ENCODE data around the gene SLC7A4.

DNA sequence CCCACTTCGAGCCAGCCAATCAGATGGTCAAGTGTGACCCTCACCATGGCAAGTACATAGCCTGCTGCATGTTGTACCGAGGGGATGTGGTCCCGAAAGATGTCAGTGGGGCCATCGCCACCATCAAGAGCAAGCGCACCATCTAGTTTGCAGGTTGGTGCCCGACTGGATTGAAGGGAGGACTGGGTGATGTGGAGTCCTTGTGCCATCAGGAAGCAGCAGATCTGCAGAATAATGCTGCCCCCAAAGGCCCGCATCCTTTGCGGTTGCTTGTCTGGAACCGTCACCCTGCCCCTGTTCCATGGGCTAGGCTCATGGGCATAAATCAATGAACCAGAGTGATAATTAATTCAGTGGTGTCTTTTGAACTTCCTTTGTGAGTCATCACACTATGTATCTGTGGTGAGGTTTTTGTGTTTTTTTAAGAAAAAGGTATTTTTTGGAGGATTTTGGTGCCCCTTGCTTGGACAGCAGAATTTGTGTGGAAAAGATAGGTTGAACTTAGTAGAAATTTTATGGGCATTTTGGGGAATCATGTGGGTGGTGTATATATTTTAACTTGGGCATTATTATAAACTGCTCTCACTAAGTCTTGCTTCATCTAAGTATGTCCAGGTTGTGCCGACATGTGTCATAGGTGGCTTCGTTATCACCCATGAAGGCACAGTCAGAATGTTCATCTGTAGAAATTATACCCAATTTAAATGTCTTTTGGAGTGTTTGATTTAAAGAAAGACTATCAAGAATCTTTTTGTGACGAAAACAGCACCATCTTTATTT, 35.7 kb upstream of the SLC7A4 start:
- TF ChIP-seq EP300 (IDR thresholded peaks at IDR 0.05) (no peak), POLR2A (IDR thresholded peaks at IDR 0.05) (no peak), POLR2AphosphoS5 (IDR thresholded peaks at IDR 0.05) (no peak)
- TF ChIP-seq, protein P1, sequence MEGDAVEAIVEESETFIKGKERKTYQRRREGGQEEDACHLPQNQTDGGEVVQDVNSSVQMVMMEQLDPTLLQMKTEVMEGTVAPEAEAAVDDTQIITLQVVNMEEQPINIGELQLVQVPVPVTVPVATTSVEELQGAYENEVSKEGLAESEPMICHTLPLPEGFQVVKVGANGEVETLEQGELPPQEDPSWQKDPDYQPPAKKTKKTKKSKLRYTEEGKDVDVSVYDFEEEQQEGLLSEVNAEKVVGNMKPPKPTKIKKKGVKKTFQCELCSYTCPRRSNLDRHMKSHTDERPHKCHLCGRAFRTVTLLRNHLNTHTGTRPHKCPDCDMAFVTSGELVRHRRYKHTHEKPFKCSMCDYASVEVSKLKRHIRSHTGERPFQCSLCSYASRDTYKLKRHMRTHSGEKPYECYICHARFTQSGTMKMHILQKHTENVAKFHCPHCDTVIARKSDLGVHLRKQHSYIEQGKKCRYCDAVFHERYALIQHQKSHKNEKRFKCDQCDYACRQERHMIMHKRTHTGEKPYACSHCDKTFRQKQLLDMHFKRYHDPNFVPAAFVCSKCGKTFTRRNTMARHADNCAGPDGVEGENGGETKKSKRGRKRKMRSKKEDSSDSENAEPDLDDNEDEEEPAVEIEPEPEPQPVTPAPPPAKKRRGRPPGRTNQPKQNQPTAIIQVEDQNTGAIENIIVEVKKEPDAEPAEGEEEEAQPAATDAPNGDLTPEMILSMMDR (IDR thresholded peaks at IDR 0.05) = no peak
